NCI-H2107 treated with DMSO at 0.1 percent for 48 hours (cell line): ENCODE results near the gene TECTB.
A peak's percentile ranks its signal among the peaks of the same experiment; 100 is the strongest.

Experiments used
- DNase-seq: peaks from one replicate; lab custom pipeline; 2025; ENCODE audit not compliant: unreplicated experiment; lab: John Stamatoyannopoulos, UW

The TECTB gene

DNA sequence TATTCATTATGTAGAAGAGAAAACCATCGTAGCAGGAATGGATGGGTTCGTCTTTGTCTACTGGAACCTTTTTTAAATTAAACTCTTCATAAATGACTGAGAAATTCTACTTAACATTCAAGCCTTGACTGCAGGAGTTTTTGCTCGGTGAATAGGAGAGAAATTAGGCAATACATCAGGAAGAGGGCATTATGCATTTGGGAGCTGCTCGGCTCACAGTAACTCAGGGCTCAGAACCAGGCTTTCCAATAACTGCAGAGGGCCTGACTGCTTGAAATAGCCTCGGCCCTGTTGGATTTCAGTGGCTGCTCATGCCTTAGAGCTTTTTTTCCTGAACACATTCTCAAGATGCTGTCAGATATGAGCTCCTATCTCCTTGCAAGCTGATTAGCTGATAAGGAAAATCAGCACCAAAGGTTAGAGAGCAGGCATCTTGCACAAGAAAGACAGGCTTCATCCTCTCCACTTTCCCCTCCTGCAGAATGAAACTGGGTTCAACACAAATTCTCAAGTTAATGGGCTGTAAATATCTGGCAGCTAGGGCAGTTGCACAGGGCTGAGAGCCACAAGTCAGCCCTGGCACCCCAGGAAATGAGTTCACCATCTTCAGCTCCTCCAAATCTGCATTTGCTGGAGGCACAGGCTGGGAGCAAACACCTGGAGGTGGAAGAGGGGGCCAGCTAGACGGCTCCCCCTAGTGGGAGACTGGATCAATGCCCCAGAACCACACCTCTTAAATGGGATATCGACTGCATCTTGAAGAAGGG lies 24.3 kb downstream of the TECTB start:
- no peak for DNase-seq

DNA sequence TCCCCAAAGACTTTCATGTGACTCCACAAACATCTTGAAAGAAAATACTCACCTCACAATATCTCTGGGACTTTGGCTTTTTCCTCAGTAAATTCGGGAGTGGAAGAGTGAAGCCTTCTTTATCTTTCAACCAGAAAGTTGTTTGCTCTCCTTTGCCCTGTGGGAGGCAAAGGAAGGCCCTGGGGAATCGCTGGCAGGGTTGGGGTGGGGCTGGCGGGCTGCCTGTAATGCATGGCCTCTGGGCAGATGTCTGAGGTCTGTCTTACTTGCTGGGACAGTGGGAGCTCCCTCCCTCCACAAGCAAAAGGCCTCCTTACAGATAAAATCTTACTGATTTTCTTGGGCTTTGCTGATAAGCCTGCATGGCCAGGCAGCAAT lies 24.9 kb downstream of the TECTB start:
- no peak for DNase-seq

DNA sequence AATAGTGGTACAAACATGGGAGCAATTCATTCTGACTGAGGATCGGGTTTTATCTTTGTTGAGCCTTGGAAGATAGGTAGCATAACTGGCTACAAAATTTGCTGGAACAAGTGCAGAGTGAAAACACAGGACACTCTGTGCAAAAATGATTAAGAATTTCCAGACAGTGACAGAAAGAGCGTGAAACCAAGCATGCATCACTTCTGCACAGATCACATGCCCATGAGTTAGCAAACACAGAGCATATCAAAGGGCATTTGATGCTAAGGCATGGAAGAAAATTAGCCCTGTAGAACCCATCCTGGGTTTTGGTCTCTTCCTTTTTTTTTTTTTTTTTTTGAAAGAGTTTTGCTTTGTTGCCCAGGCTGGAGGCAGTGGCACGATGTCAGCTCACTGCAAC lies 28.3 kb downstream of the TECTB start:
- no peak for DNase-seq

DNA sequence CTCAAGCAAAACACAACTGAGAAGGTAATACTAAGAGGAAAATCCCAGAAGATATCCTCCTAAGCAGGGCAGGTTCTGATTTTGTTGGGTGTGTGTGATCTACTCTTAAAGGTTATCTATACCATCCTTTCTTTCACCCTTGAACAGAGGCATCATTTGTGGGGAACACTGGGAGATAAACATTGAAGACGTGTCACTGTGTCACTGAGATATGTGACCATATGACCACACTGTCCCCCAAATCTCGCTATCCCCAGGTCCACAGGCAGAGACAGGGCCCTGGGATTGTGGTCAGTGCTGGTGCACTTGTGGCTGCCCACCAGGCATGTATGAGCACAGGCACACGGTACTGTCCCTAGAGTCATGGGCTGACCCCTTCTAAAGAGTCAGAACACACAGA lies 30.0 kb downstream of the TECTB start:
- no peak for DNase-seq

DNA sequence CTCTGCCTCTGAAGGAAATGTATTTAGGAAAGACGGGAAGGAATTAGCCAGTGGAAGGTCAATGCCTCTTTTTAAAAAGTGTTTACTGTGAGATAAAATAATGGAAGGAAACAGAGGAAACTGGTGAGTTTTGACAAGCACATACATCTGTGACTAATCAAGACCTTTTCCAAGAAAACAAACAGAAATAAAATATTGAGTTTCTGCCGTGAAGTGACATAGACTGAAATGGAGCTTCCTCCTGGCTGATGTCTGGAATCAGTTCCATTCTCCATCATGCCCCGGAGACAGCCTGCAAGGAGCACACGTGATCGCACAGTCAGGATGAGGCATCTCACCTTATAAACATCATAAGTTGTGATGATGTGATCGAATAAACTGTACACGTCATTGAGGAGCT lies 30.7 kb downstream of the TECTB start:
- no peak for DNase-seq

DNA sequence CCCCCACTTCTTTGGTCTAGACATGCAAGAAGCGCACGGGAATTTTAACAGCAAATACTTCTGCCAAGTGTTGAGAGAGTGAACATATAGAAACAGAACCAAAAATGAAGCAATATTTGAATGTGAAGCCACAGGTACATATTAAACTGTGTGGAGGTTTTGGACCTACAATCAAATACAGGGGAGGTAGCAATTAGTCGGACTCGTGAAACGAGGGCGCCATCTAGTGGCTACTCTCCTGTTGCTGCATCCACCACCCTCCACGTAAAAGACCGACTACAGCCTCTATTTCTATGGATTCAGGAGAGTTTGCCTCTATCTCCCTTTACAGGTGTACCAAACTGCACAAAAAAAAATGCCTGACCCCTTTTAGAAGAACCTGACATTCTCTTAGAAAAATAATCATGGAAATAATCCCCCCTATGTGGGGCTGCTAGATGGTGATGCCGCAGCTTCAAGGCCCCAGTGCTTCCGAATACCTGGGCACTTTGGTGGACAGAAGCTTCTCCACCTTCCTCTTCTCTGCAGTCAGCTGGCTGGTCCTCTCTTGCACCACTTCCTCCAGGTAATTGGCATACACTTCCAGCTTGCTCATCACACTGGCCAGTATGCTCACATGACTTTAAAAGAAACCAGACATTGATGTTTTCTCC lies 31.7 kb downstream of the TECTB start:
- peak; percentile 21 for DNase-seq

DNA sequence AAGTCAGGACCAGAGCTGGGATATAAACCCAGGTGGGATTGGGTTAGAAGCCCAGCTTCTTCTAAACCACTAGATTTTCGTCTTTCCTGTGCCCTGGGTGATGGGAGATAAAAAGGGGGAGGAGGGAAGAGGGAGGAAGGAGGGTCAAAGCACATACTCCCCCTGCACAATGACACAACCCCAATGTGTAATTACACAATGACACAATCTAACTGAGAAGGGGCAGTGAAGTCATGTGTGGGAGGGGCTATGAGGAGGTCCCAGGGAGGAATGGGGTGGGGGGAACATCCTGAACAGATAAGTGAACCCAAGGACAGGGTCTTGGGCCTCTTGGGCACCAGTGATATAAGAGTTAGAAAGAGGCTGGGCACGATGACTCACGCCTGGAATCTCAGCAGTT lies 44.5 kb downstream of the TECTB start:
- DNase-seq, result no peak

DNA sequence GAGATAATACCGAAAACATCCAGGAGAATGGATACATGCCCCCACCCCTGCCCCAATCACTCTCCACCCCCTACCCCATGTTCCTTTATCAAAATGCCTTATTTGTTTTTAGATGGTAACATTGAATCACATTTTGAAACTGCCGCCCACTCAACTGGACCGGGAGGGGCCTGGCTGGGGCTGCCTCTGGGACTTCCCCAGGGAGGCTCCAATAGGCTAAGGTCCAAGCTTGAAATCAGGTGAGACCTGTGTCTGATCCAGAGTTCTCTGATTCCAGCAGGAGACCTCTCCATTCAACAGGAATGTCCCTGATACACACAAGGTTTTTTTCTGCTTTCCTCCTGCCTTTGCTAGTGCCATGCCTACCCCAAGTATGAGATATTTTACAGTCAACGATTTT lies 47.0 kb downstream of the TECTB start:
- no peak for DNase-seq

DNA sequence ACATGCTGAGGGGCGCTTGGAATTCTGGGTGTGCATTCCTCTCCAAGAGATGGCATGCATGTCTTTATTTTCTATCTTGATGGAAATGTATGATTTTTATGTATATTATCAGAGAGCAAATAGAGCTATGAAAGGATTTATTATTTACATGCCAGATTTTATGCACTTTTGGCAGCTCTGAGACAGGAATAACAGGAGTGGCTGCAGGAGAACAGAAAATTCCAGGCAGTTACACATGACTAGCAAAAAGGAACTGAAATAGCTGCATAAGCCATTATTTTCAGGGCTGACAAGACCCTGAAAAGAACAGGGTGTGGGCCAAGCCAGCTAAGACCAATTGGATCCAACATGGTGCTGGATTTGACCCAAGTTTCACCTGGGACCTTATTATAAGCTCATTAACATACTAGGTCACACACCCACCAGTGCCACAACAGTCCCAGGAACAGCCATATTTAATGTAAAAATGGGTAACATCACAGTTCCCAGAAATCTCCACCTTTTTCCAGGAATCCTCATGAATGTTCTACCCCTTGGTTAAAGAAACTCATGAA lies 47.5 kb downstream of the TECTB start:
- DNase-seq, result no peak

DNA sequence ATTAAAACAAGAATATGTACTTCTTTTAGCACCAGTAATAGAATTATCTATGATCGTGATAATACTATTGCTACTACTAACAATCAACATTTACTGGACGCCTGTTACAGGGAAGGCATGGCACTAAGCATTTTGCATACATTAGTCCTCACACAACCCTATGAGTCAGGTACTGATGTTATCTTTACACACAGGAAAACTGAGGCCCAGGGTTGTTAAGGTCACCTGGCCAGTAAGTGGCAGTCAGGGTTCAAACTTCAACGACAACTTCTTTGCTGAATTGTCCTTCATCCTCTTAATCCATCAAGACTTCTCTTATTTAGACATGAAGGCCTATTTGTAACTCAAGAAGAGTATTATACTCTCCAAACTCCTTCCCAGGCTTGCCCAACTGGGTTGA lies 48.8 kb downstream of the TECTB start:
- no peak for DNase-seq

DNA sequence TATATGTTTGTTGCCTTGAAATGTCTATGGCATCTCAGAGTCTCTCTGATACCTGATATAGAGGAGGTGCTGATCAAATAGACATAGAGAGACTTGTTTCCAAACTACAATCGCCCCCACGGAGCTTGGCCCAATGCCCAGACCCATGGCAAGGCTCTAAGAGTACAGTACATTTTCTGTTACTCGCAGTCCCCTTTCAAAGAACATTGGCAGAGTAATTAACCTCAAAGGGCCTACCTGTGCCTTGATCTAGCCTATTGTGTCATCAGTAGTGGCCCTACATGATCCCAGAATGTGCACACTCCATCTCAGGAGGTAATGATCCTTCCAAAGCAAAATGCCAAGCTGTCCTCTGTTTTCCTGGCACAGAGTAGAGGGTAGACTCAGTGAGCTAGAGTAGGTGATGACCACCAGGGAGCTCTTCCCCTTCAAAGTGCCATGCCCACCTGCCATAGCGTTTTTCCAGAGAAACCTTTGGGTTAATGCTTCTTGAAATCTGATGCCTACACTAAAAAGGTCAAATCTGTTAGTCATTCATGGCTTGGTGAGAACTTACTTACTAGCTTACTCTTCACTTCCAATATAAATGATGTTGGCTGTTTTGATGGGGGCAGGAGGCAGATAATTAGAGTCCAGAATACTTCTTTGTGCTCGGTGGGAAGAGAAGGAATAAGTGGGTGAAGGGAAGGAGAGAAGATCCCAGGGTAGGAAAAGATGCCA lies 49.5 kb downstream of the TECTB start:
- DNase-seq, result peak; percentile 6

DNA sequence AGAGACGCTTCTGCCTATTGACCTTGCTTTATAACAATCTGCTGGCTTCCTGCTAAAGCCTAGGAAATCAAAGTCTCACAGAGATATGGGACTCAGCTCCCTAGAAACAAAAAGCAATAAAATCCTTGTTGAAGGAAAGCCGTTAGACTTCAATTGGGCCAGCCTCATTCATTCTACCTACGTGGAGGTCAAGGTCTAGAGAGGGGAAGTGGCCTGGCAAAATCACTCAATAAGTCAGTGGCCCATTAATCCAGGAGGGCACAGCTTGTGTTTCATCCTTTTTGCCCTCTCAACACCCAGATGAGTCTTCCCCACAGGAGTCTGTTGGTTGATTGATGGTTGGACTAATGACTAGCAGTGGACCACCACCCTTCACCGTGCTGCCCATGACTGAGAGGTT lies 50.3 kb downstream of the TECTB start:
- no peak for DNase-seq

DNA sequence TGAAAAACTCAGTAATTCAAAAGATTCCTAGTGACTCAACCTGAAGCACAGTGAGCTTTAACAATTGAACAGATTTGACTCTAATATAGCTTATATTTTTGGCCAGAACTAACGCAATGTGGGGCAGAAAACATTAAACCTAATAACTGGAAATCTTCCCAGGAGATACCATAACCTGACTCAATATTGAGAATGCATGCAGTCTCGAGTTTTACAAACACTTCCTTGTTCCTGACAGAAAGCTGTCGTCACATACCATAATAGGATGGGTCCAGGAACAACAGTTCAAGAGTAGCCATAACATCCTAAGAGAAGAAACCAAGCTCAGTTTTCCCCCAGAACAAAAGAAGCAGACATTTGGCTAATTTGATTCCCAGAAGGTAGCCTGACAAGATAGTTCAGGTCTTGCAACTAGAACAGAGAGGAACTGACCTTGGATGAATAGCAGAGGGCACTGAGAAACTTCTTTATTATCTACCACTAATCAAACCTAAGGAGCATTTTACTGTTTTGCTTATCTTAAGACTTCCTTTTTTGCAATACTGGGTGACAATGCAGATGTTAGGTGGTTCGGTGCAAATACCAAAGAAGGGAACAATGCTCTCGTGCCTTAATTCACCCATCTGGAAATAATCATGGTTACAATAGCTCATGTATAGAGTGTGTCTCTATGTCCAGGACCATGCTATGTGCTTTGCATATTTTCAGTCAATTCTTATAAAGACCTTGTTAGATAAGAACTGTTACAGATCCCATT lies 52.1 kb downstream of the TECTB start:
- DNase-seq, result no peak

DNA sequence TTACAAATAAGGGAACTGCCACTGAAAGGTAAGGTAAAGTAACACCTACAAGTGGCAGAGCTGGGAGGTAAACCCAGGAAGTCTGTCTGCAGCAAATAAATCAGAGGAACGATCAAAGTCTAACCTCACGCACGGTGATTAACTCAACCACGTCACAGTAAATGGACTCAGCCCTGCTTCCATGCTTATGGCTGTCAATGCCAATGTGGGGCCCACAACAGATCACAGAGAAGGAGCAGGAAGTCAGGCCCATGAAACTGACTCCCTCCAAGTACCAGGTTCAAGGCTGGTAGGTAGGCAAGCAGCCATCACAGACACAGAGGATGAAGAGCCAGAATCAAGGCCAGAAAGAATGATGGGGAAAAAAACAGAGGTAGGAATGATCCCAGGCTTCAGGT lies 52.7 kb downstream of the TECTB start:
- no peak for DNase-seq

DNA sequence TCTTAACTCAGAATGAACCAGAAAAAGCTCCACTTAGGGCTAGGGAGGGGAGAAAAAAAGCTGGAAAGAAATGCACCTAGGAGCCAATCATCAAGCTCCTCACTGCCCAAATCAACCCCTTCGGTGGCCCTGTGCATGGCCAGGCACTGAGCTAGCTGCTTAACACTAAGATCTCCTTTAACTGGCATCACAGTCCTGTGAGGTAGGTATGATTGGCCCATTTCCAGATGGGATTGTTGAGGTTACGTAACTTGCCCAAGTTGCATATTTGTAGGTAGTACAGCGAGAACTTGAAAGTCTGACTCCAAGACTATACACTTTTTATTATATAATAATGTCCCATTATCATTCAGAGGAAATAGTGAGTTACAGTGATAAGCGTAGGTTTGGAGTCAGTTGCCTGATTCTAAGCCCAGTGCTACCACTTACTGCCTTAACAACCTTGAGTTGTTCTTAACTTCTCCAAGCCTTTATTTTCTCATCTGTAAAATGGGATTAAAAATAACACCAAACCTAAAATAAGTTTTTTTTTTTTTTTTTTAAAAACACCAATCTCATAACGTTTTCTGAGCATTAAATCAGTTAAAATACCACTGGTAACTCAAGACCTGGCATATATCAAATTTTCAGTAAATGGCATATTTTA lies 53.5 kb downstream of the TECTB start:
- DNase-seq, result no peak

DNA sequence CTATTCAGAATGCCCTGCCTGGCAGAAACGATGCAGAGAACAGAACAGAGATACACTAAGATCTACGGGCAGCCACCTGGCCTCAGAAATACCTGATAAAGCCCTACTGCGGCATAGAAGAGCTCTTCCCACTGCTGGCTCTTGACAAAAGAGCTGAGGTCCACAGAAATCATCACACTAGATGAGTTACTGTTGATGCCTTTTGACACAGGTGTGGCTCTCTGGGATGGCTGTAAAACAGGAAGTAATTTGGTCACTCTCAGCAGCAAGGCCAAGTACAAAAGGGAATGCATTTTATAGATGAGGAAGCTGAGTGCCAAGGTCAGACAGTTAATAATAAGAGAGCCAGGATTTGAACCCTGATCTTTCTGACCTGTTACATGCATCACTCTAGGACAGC lies 55.8 kb downstream of the TECTB start:
- no peak for DNase-seq

DNA sequence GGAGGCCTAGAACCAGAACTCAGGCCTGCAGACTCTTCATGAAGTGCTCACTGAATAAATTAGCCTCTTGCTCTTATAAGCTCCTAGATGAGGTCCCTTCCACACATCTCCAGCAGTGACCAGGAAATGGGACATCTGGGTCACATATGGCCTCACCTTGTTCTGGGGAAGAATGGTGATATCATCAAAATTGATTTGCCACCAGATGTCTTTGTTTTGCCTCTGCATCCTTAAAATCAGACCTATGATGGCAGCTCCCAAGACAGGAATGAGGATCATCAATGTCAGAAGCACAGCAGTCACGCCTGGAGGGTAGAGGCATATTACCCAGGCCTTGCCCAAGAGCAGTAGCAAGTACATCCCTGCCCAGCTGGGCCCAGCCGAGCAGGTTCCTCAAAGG lies 57.4 kb downstream of the TECTB start:
- DNase-seq, result no peak

DNA sequence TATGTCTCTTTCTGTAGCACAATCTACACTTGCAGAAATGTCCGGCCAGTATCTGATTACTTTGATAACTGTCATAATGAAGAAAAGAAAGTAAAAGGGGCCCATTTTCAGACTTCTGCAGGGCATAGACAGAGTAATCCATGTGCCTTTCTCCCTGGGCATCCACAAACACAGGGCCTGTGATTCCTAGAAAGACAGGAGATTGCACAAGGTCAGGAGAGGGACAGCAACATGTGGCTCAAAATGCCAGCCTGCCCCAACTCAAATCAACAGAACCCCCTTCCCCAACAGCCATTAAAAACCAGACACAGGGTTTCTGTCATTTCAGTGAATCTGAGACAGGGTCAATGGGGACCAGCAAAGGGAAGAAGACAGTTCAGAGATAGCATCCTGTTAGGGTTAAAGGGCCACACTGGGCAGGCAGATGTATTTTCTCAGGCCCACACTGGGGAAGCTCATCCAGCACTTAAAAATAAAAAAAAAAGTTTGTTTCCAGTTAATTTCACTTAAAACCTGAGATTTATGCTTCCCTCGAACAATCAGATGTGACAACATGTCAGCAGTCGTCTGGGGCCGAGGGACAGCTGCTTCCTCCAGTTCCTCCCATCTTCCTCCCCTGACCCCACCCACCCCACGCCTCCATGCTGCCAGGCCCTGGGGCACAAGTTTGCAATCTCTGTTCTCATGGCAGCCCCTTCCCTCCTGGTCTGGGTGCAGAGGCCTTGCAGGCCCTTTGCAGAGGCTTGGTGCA lies 60.0 kb downstream of the TECTB start:
- DNase-seq, result no peak

DNA sequence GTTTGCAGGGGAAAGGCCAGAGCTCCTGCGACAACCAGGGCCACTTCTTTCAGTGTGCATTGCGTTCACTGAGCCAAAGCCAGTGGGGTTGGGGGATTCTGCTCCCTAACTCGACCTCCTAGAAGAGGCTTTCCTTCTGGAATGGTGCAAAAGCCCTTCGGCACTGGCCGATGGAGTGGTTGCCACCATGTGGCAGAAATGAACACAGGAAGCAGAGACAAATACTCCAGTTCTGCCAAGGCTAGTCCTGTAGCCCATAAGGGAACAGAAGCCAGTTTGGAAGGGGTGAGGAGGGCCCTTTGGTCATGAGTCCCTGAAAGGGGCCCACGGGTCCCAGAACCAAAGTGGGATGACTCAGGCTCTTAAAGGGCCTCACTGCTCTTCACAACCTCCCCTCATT lies 61.1 kb downstream of the TECTB start:
- DNase-seq, result no peak

DNA sequence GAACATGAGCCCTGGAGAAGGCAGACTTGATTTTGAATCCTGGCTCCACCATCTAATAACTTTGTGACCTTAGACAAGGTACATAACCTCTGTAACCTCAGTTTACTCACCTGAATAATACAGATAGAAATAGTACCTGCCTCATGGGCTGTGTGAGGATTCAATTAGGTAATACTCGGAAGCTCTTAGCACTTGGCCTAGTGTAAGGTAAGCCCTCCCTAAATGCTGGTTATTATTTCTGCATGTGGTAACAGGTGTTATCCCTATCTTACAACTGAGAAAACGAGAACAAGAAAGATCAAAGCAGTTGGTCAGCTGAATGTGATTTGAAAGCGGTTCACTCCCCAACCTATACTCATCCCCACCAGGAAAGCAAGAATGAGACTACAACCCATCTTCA lies 62.0 kb downstream of the TECTB start:
- DNase-seq, result no peak
